ENCODE data around the gene KRT25. TPM values are rescaled to one million over a fixed set of nuclear protein-coding genes. Genes with fewer than 3 reads are reported as not detected.

Gene KRT25
- total RNA-seq, 4 donors from 2014 or later: not detected

DNA sequence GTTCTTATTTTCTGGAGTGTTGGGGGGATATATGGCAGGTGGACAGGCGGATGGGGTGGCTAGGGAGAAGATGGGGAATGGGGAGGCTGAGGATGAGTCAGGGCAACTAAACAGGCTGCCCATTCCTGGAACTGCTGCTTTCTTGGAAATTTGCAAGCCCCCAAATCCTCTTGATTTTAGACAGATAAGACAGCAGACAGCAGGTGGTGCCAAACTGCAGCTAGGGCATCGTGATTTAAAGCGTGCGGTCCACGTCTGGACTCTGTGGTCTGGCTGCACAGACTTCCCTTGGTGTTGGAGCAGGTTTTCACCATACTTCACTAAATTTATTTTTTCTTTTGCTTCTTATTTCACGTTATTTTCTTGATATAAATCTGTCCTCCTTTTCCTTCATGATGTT is 40.7 kb downstream of the KRT25 start:
- TF ChIP-seq, protein P1, sequence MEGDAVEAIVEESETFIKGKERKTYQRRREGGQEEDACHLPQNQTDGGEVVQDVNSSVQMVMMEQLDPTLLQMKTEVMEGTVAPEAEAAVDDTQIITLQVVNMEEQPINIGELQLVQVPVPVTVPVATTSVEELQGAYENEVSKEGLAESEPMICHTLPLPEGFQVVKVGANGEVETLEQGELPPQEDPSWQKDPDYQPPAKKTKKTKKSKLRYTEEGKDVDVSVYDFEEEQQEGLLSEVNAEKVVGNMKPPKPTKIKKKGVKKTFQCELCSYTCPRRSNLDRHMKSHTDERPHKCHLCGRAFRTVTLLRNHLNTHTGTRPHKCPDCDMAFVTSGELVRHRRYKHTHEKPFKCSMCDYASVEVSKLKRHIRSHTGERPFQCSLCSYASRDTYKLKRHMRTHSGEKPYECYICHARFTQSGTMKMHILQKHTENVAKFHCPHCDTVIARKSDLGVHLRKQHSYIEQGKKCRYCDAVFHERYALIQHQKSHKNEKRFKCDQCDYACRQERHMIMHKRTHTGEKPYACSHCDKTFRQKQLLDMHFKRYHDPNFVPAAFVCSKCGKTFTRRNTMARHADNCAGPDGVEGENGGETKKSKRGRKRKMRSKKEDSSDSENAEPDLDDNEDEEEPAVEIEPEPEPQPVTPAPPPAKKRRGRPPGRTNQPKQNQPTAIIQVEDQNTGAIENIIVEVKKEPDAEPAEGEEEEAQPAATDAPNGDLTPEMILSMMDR (IDR thresholded peaks at IDR 0.05; ENCODE audit: low read depth): no peak

DNA sequence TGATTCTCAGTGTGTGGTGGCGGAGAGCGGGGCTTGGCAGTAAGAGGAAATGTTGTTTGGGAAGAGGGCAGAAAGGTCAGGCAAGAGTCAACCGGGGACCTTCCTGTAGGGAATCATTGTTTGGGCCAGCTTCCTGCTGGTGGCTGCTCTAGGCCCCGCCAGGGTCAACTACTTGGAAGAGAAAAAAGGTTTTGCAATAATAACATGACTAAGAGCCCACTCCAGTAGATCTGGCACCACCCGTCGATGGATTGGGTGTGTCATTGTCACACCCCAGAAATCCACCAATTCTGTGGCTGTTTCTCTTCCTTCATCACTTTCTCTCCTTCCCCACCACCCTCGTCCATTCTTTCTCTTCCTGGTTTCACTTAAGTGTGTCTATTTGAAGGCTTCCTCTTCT is 47.4 kb downstream of the KRT25 start:
- TF ChIP-seq, protein P1 (IDR thresholded peaks at IDR 0.05; ENCODE audit: low read depth): no peak

DNA sequence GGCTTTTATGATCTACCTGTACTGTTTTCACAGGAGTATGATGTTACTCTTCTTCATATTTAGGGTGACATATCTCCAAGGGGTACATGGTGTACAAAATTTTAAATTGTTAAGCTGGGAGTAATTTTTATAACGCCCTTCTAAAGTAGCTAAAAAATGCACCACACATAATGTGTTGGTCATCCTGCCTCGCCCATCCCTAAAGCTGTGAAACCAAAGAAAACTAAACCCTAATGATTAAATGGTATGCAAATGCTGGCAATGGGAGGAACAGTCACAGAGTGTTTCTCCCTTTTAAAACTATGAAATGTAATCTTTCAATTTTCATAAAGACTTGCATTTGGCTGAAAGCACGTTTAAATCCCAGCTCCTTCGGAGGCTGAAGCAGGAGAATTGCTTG is 49.5 kb downstream of the KRT25 start:
- TF ChIP-seq, protein P1 (IDR thresholded peaks at IDR 0.05; ENCODE audit: low read depth): no peak

DNA sequence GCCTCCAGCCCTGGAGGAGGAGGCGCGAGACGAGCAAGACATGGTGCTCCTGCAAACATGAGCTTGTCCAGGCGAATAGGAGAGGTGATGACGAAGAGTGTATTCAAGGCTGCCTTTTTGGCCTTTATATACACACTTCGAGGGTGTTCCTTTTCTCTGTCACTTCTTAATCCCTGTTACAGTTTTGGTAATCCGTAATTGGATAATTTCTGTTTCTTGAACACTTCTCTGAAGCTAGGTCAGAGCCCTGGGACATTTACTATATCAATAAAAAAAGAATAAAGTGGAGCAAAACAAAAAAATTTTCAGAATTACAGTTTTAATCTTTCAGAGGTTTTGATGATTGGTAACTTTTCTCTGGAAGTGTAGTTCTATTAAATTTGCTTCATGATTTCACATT is 51.5 kb downstream of the KRT25 start, which contains the start of gene KRT24:
KRT24 (minus strand) TSS at position 101 of the 400 bp plus-strand sequence; CDS start at position 42, 59 bp downstream.
- TF ChIP-seq, protein P1 (IDR thresholded peaks at IDR 0.05; ENCODE audit: low read depth): no peak

DNA sequence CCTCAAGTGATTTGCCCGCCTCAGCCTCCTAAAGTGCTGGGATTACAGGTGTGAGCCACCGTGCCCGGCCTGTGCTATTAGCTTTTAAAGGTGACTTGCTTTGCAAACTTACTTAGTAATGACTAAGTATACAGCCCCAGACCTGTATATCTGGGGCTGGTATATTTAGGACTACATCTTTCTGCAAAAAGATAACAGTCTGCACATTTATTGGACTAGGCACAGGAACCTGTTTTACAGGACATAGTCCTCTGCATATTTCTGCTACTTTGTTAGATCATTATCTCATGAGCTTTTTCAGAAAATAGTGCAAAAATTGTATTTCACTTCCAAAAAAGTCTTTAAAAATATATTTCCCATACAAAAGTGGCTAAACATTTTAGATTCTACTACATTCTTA is 52.9 kb downstream of the KRT25 start:
- TF ChIP-seq, protein P1 (IDR thresholded peaks at IDR 0.05; ENCODE audit: low read depth): no peak

DNA sequence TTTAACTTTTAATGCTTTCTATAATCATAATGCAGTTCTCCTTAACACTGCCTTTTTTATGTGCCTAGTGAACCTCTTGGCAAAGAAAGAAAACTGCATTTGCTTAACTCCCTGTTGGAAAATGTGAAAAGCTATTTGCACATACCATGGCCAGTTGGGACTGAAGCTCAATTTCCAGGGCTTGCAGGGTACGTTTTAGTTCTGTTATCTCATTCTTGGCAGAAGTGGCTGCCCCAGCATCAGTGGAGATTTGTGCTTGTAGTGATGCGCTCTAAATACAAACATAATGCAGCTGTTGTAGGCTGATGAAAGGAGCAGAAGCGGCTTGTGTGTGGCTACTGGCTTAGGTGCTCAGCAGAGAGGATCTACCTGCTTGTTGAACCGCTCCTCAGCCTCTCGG is 55.3 kb downstream of the KRT25 start:
- TF ChIP-seq, protein P1 (IDR thresholded peaks at IDR 0.05; ENCODE audit: low read depth): no peak

DNA sequence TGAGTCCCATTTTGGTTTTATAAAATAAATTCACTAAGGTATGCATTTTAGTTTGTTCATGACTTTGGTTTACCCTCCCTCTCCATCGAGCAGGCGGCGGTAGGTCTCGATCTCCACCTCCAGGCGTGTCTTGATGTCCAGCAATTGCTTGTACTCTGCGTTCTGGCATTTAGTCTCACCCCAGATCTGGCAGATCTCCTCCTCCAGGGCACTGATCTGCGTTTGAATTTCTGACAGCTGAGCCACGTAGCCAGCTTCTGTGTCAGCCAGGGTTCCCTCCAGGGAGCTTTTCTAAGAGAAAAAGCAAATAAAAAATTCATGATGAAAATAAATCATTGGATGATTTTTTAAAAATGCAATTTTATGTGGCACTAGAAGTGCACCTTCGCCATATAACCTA is 55.8 kb downstream of the KRT25 start:
- TF ChIP-seq, protein P1 (IDR thresholded peaks at IDR 0.05; ENCODE audit: low read depth): no peak

Other genes starting within 250 kb of the KRT25 start
- gene CCR7, start 189.9 kb downstream of the KRT25 start, total RNA-seq: 1 to 10 TPM in 1 of 4 donors, under 1 TPM in 2, not detected in 1; 0.22 to 1.9 (median 0.65) TPM
- gene SMARCE1, start 107.5 kb downstream of the KRT25 start, total RNA-seq: 100 to 1,000 TPM in 1 of 4 donors, 10 to 100 TPM in 3; 76.5 to 111 (median 88.4) TPM
- 1 to 10 TPM in 1 of 4 donors, under 1 TPM in 3; 0.22 to 2.0 (median 0.69) TPM for gene KRT222, start 90.2 kb downstream of the KRT25 start, total RNA-seq
- not detected for gene KRT24, start 51.6 kb downstream of the KRT25 start, total RNA-seq
- not detected for gene KRT26, start 16.9 kb upstream of the KRT25 start, total RNA-seq
- gene KRT27, start 27.2 kb upstream of the KRT25 start, total RNA-seq: not detected
- not detected for gene KRT28, start 44.6 kb upstream of the KRT25 start, total RNA-seq
- 10 to 100 TPM in 1 of 4 donors, 1 to 10 TPM in 3; 4.8 to 14.0 (median 7.4) TPM for gene KRT10, start 67.3 kb upstream of the KRT25 start, total RNA-seq
- 1 to 10 TPM in 1 of 4 donors, not detected in 3; 1.2 TPM for gene KRT12, start 111.9 kb upstream of the KRT25 start, total RNA-seq
- not detected for gene KRT20, start 129.9 kb upstream of the KRT25 start, total RNA-seq
- gene KRT23, start 182.3 kb upstream of the KRT25 start, total RNA-seq: not detected
- not detected for gene KRT39, start 211.6 kb upstream of the KRT25 start, total RNA-seq
- gene KRT40, start 229.0 kb upstream of the KRT25 start, total RNA-seq: not detected
- not detected for gene KRTAP3-3, start 238.8 kb upstream of the KRT25 start, total RNA-seq
- gene KRTAP3-2, start 244.6 kb upstream of the KRT25 start, total RNA-seq: not detected

All from subcutaneous adipose tissue (tissue), 4 donors.